Measurements from ENCODE around the gene NDUFA8.

Gene NDUFA8

GRCh38 chr9:122135529-122135859 is 24.1 kb downstream of the NDUFA8 start:
- no peak for DNase-seq (ENCODE audit: low spot score)
- TF ChIP-seq CTCF (IDR thresholded peaks at IDR 0.05; ENCODE audit: extremely low read depth, missing control alignments), result no peak

GRCh38 chr9:122134822-122135528 is 24.6 kb downstream of the NDUFA8 start:
- no peak for DNase-seq (ENCODE audit: low spot score)
- TF ChIP-seq CTCF (IDR thresholded peaks at IDR 0.05; ENCODE audit: extremely low read depth, missing control alignments), result no peak

- DNase-seq (ENCODE audit: low spot score), result no peak
- TF ChIP-seq CTCF (IDR thresholded peaks at IDR 0.05; ENCODE audit: extremely low read depth, missing control alignments), result no peak
Observed at GRCh38 chr9:122133984-122134535, 25.5 kb downstream of the NDUFA8 start.

- no peak for TF ChIP-seq CTCF (IDR thresholded peaks at IDR 0.05; ENCODE audit: extremely low read depth, missing control alignments)
- no peak for DNase-seq (ENCODE audit: low spot score)
Observed at GRCh38 chr9:122133263-122133983, 26.2 kb downstream of the NDUFA8 start.

GRCh38 chr9:122132539-122132938 is 27.0 kb downstream of the NDUFA8 start:
- no peak for DNase-seq (ENCODE audit: low spot score)
- no peak for TF ChIP-seq CTCF (IDR thresholded peaks at IDR 0.05; ENCODE audit: extremely low read depth, missing control alignments)

- DNase-seq (ENCODE audit: low spot score), result no peak
- TF ChIP-seq CTCF (IDR thresholded peaks at IDR 0.05; ENCODE audit: extremely low read depth, missing control alignments), result no peak
Observed at GRCh38 chr9:122131401-122132001, 28.1 kb downstream of the NDUFA8 start.

GRCh38 chr9:122130837-122131236 is 28.7 kb downstream of the NDUFA8 start:
- no peak for DNase-seq (ENCODE audit: low spot score)
- TF ChIP-seq CTCF (IDR thresholded peaks at IDR 0.05; ENCODE audit: extremely low read depth, missing control alignments), result no peak

All from GM20000 (cell line).